Activated gamma-delta T cell (primary cell): Measurements from ENCODE around the gene RASL11A.
"Not testable (repeated sequence)": the region's sequence is repeated elsewhere in the genome, so short reads cannot be mapped to it uniquely, and the experiment has no call there.

Experiments
- DNase-seq: peaks from one replicate; lab custom pipeline; 2025; lab: John Stamatoyannopoulos, UW

The RASL11A gene

DNA sequence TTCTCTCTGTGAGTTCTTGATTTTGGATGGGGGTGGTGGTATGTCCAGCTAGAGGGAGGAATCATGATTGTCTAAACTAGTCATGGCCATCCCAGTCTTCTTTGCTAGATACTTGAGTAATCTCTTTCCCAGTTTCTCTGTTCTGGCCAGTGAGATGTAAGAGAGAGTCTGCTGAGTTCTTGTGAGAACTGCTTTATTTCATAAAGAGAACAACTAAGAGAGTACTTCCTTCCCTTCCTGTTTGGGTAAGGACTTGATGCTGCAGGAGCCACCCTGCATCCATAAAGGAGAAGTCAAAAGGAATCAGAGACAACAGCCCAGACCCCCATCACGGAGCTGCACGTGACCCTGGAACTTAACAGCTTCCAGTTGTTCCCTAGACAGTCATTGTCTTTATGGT is 3.0 kb upstream of the RASL11A start:
- no peak for DNase-seq

DNA sequence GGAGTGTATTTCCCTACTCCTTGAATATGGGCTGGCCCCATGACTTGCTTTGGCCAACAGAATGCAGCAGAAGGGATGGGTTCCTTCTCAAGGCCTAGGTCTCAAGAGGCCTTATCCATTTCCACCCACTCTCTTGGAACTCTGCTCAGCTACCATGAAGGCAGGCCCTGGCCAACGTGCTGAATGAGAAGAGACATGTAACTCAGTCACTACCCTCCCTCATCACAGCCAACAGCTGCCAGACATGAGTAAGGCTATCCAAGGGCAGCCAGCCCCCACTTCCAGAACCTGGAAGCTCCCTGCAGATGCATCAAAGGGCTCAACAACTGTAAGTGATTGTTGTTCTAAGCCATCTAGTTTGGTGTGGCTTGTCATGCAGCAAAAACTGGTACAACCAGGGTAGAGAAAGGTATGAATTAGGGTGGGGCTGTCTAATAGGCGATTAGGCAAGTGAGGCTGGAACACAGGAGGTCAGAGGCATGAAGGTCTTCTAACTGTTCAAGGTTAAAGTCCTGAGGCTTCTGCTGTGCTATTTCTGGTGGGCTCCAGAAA is 1.4 kb upstream of the RASL11A start:
- no peak for DNase-seq

DNA sequence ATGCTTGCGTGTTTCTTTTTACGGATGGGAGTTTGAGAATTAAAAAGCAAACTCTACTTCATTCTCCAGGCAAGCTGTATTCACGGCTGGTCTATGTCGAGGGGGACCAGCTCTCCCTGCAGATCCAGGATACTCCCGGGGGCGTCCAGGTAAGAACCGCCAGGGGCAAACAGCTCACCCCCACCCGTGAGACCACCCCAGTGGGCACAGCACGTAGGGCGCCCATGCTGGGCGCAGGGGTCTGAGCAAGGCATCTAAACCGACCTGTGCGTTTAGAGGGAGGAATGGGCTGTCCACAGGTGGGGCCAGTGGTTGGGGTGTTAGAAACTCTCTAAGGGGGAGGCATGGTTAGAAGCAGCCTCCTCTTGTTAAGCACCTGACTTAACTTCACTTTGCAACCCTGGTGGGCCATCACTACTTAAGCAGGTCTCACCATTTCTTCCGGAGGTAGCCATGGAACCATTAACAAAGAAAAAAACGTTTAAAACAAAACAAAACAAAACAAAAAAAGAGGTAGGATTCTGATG is 1.0 kb downstream of the RASL11A start:
- no peak for DNase-seq

DNA sequence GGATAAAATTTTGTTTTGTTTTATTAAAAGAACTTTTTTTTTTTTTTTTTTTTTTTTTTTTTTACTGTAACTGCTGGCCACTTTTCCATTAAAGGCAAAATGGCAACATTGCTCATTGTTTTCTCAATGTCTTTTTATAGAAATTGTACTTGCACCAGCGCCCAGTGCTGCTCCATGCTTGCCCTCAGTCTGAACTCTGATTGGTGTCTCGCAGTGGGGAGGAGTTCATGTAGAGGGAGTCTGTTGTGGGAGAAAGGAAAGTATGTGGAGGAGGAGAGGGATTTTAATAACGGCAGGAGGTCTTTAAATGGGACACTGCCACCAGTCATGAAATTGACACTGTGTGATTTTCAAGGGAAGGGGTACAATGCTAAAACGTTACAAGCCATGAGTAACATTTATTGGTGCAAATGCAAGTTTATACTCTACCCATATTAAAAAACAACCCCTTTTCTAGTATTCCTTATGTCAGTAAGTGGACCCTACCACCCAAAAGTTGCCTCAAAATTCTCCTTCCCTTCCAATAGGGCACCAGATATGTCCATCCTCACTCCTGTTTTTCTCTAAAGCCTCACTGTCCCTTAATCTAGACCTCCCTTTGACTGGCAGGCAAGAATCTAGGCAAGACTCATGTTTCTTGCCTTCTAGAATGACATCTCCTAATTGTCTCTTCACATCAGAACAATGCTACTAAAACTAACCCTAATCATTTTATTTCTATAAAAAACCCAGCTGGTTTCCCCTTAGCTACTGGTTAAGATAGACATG is 3.2 kb downstream of the RASL11A start:
- DNase-seq = no peak

DNA sequence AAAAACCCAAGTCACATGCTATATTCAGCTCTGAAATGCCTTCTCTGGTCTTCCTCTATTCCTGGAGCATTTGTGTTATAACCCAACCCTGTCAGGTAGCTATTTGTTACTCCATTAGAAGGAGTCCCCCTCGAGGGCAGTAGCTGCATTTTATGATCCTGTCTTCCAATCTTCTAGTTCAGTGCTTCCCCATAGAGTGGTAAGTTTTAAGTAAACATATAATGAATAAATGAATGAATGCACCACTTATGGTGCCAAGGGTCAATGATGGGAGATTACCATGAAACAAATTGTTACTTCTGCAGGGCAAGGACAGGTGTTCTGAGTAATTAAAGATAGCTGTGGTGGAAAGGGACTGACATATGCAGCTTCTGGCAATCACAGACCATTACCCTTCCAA is 4.0 kb downstream of the RASL11A start:
- no peak for DNase-seq

DNA sequence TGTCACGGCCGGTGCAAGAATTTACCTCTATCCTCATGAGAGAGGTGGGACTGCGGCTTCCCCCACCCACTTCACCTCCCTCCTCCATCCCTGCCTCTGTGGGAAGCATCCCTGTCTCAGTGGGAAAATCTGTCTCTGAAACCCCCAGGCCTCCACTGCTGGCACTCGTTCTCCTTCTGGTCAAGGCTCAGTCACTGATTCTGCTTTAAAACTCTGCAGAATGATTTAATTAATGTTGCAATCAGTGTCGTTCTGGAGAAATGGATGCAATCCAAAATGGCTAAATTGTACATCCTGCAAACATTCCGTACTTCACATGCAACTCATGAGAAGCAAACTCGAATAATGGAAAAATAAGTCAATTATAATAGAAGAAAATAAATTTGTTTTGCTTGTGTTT is 5.6 kb downstream of the RASL11A start:
- no peak for DNase-seq

DNA sequence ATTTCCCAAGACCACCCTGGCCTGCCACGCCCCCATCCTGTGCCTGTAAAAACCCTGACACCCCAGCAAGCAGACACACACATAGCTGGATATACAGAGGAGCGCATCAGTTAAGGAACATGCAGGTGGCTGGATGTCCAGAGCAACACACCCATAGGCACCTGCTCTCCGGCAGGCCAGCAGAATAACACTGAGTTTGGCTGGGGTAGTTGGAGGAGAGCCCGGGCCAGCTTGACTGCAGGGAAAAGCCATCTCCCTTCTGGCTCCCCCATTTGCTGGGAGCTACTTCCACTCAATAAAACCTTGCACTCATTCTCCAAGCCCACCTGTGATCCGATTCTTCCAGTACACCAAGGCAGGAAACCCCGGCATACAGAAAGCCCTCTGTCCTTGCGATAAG is 8.9 kb downstream of the RASL11A start:
- no peak for DNase-seq

DNA sequence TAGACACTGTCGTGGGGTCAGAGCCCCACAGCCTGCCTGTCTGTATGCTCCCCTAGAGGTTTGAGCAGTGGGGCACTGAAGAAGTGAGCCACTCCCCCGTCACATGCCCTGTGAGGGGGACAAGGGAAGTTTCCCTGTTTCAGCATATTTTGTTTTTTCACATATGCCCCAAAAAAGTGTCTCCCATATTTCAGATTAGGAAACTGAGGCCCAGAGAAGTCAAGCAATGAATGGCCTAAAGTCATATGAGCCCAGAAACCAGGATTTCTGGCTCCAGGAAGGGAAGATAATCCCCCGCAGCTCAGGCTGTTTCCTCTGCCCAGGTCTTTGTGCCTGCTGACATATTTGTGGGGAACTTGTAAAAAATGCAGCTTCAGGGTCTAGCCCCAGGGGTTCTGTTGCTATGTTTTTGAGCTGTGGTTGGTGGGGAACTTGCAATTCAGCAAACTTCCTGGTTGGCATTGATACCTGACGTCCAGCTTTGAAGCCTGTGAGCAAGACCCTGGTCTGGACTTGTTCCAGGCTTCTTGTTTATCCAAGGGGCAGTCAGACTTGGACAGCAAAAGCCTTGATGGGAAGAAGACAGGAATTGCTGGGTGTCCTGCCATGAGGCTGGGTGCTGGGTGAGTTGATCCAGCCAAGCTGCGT is 9.5 kb downstream of the RASL11A start:
- DNase-seq = no peak

DNA sequence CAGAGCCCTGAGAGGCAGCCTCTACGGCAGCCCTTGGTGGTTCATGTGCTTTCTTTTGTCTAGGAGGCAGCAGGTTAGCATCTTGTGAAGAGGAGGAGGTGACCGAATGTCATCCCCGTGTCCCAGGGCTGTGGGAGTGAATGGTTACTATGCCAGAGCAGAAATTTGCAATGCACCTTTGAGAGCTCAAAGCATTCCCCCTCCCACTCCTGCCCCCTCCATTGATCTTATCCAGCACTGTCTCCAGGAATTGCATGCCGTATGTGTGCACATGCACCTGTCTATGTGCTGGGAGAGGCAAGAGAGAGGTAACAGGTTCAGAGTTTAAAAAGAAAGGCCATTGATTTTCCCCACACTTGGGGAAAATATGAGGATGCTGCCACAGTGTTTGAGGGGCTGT is 10.2 kb downstream of the RASL11A start:
- no peak for DNase-seq

DNA sequence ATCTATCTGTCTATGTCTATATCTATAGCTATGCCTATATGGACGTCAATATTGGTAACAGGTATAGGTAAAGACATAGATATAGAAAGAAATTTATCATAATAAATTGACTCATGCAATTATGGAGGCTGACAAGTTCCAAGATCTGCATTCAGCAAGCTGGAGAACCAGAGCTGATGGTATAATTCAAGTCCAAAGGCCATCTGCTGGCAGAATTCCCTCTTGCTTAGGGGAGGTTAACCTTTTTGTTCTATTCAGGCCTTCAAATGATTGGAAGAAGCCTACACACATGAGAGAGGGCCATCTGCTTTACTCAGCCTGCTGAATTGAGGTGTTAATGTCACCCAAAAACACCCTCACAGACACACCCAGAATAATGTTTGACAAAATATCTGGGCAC is 10.8 kb downstream of the RASL11A start:
- DNase-seq = no peak

DNA sequence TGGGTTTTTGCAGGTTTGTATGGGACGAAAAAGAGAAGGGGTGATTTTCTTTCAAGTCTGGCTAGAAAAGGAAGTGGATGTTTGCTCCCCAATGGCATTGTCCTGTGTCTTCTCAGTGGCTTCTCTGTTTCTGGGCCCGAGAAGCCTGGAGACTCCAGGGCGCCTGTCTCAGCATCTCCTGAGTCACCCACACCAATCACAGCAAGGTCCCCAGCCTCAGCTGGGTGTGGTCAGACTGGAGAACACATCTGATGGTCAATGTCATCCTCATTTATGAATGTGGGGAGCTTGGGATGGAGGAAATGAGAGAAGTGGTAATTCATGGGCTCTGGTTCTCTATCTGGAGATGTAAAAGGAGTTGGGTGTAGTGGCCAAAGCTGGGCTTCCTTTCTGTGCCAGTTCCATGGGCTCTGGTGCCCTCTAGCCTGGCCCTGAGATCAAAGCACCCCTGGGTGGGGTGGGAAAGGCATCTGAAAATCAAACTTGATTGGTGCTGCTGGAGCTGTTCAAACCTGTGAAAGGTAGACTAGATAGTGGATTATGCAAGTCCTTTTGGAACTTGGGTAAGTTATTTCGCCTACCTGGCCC is 13.4 kb downstream of the RASL11A start:
- DNase-seq = no peak

DNA sequence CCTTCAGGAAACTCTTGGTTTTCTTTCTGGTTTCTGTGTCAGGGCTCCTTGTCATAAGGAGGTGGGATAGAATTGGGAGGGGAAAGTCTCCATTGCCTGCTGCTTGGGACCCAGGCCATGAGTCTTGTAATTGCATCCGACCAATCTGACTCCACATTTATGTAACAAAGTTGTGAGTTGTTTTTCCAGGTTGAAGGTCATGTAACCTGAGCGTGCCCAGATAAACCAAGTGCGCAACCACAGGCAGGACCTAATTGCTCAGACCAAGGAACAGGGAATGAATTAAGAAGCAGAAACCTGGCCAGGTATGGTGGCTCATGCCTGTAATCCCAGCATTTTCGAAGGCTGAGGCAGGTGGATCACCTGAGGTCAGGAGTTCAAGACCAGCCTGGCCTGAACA is 17.8 kb downstream of the RASL11A start:
- DNase-seq = no peak

DNA sequence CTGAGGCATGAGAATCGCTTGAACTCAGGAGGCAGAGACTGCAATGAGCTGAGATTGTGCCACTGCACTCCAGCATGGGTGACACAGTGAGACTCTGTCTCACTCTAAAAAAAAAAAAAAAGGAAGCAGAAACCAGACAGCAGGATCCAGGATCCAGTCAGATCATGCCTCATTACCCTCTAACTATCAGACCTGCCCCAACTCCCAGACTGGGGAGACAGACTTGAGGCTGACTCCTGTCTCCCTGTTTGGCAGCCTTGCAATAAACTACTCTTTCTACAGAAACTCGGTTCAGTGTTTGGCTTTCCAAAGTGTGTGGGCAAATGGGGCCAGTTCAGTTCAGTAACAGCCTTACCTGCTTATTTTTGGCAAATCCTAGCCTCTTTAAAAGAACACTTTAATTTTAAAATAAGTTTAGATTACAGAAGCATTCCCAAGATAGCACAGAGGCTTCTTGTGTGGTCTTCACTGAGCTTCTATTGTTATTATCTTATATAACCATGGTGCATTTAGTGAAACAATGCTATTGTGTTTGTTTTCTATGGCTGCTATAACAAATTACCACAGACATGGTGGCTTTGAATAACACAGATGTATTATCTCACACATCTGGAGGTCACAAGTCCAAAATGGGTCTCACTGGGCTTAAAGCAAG is 18.5 kb downstream of the RASL11A start:
- no peak for DNase-seq

DNA sequence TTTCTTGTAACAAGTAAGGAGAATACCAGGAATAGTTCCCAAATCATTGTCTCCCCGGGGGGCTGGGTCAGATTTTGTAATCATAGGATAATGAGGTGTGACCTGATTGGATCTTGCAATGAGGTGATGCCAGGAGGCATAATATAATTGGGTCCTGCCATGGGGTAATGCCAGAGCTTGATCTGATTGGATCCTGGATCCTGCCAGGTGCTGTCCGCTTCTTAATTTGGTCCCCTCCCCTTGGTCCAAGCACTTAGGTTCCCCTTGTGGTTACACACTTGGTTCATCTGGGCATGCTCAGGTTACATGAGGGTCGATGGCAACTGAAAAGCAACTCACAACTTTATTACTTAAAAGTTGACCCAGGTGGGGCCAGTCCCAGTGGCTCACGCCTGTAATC is 20.1 kb downstream of the RASL11A start:
- DNase-seq = no peak

DNA sequence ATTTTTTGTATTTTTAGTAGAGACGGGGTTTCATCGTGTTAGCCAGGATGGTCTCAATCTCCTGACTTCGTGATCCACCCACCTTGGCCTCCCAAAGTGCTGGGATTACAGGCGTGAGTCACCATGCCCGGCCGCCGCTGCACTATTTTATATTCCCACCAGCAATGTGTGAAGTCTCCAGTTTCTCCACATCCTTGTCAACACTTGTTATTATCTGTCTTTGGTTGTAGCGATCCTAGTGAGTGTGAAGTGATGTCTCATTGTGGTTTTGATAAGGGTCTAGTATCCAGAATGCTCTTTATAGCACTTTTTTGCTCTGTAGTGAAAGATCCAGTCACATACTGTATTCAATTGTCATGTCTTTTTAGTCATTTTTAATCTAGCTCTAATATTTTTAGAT is 21.3 kb downstream of the RASL11A start:
- DNase-seq = not testable (repeated sequence)

DNA sequence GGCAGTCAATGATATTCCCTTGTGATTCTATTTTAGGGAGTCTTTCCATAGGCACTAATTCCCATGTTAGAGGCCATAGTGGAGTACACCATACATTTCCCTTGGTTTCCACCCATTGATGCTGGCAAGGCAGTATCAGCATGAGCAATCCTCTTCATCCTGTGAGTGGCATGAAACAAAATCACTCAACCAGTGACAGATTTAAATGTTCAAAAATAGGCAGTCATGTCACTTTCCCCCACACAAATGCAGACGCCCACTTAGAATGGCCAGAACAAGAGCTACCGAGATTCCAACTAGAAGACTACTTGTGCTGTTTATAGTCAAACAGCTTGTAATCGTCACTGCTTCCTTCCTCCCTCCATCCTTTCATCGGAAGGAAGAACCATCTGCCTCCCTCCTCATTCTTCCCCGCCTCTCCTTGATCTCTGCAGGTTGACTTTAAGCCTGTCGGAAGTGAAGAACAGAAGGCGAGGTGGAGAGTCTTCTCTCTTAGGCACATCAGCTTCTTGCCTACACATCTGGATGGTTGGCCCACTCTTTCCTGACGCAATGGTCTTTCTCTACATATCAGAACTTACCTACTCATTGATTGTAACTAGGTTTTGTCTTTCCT is 22.6 kb downstream of the RASL11A start:
- no peak for DNase-seq

DNA sequence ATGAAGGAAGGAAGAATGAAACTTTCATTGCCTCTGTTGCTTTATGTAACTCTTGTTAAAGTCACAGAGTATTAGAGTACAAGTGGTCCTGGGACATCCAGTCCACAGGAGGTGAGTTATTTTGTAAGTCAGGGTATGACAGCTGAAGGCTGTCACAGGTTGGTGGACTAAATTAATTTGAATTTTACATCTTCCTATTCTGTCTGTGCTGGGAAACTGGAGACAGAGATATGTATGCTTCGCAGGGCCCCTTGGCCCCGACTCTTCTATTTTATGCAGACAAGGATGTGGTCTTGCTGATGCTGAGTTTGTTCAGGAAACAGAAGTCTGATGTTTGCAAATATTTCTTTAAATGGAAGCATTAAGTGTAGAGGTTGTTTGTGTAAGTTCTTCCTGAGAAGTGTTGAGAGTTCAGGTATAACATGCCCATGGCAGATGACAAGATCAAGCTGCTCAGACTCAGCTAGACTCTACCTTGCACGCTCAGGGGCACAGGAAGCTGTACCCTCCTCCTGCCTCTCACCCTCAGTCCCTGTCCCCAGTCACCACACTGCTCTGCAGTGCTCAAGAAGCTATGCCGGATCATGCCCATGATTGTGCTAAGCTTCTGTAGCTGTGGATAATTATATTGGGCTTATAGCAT is 23.4 kb downstream of the RASL11A start:
- DNase-seq = no peak

DNA sequence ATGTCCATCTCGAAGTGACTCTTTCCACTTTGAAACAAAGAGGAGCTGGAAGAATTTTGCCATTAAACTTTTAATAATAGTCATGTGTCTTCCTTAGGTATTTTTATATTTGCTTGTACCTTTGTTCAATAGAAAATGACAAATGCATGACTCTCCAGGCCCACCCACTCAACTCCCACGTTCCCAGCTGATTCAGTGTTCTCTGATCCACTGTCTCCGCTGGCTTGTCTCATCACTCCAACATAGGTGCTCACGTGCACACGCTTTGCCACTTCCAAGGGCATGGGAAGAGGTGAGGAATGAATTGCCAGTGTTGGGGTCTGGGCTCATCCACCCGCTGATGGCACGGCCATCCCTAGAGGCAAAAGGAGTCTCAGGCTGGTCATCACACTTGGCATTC is 24.5 kb downstream of the RASL11A start:
- no peak for DNase-seq

DNA sequence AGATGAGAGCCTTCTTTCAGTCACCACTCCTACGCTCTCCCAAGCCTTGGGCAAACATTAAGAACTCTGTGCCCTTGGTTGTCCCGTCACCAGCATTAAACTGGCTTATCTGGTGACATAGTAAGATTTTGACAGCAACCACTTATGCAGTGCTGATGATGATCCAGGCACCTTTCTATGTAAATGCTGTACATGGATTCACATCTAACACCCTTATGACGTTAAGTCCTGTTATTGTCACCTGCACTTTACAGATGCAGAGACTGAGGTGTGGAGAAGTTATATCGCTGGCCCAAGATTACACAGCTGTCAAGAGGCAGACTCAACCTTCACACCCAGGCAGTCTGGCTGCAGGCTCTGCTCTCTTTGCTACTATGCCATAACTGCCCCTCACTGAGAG is 25.0 kb downstream of the RASL11A start:
- DNase-seq = no peak

DNA sequence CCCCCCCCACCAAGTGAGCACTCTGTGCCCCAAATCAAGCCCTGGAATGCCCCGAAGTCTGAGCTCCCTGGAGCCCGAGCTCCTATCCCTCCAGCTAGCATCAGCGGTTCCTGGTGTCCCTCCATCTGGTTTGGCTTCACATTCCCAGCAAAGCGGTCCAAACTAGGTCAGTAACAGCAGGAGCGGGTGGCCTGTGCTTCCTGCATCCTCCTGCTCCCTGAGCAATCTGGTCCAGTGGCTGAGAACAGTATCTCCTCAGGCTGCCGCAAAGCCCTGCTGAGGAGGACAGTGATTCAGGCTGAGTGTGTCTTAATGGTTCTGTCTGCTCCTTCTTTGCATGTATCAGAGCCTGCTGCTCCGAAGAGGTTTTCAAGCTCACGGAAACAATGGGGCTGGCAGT is 25.9 kb downstream of the RASL11A start:
- DNase-seq = no peak

DNA sequence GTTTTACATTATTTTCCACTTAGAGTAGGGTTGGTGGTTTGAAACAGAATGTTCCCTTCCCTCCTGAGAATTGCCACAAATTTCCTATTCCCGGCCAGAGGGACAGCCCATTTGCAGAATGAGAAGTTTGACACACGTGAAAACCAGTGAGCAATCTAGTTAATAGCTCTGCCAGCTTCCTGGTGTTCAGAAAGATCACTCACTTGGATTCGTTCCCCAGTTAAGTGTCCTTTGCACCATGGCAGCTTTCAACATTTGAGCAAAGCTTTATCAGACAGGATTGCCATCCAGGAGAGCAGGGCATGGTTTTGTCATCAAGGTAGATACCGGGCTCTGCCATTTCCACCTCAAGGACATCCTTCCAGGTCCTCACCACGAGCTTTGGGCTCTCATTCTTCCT is 28.2 kb downstream of the RASL11A start:
- DNase-seq = no peak
